GM12892 (cell line): Measurements from ENCODE around the gene C17orf58.

Experiments
- POLR2A ChIP-seq: IDR thresholded peaks from 2 replicates; pipeline ENCODE4 v1.6.1; 2011; ENCODE audit warnings: low read depth, low read length, control low read depth
- POLR2AphosphoS5 ChIP-seq: IDR thresholded peaks from 2 replicates; pipeline ENCODE4 v1.6.1; 2011; ENCODE audit warnings: low read depth, low read length, control low read depth
- TAF1 ChIP-seq: IDR thresholded peaks from 2 replicates; pipeline ENCODE4 v1.6.1; 2011; ENCODE audit warnings: low read depth, mild to moderate bottlenecking, control low read depth, low read length, borderline replicate concordance

DNA sequence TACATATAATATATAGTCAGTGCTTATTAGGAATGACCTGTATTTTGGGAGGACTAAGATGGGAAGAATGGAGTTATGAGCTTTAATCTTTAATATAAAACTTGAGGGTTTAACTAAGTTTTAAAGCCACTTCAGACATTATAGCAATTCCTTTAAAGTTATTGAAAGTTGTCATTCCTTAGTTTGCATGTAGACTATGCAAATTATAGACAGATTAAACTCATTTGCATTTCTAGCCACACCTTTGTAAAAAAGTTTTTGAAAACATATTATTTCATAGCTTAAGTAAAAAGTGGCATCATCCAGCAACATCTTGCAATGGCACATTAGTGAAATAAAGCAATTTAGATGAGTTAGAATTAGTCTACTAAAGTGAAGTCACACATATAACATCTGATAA lies 49.8 kb downstream of the C17orf58 start:
- TF ChIP-seq POLR2A, result no peak
- no peak for TF ChIP-seq POLR2AphosphoS5
- TF ChIP-seq TAF1, result no peak
